COLO668 (cell line): ENCODE results near the gene KRTAP12-2.
"Not testable (repeated sequence)": the region's sequence is repeated elsewhere in the genome, so short reads cannot be mapped to it uniquely, and the experiment has no call there.

Source experiments
- DNase-seq: peaks from one replicate; lab custom pipeline; 2025; ENCODE audit not compliant: unreplicated experiment; lab: John Stamatoyannopoulos, UW

KRTAP12-2 gene

DNA sequence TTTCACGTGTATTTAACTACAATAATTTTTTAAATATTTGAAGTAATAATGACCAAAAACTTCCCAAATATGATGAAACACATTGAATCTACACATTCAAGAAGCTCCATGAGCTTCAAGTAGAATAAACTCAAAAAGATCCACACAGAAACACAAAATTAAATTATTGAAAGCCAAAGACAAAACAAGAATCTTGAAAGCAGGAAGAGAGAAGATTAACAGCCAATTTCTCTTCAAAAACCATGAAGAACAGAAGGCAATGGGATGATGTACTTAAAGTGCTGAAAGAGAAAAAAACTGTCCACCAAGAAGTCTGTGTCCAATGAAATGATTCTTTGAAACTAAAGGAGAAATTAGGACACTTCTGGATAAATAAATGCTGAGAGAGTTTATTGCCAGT, 34.7 kb downstream of the KRTAP12-2 start:
- no peak for DNase-seq

DNA sequence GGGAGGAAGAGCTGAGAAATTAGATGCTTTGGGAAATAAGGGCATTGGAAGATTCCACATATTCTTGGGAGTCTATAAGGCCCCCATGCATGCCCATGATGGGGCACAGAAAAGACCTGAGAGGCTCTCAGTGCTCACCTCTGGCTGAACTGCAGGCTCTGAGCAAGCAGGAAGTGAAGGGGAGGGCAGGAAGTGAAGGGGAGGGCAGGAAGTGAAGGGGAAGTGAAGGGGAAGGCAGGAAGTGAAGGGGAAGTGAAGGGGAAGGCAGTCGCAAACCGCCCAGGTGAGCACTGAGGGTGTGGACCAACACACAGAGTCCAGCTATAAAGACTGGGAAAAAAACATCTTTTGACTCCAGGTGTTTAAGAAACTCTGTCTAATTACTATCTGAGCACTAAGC, 36.3 kb downstream of the KRTAP12-2 start:
- DNase-seq = no peak

DNA sequence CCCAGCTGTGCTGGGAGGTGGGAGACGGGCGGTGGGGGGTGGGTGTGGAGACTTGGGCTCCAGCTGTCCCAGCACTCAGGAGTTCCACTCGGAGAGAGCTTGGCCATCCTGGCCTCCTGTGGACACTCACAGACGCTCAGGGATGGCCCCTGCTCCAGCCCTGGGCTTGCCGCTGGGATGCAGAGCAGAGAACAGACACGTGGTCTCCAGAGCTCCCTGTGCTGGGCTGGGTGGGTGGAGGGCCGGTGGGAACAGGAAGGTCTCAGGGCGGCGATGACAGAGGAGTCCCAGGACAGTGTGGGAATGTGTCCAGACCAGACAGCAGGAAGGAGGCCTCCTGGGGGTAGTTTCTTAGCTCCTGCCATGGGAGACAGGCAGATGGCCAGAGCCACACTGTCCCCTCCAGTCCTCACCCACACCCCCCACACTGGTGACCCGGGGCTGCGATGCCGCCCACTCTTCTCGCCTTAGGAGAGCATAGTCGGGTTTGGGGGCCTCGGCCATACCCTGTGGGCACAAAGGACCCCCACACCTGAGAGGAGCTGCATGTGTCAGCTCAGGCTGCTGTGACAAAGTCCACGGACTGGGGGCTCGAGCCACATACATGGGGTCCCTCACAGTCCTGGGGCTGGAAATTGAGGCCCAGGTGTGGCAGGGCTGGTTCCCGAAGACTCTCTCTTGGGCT, 37.9 kb downstream of the KRTAP12-2 start:
- no peak for DNase-seq

DNA sequence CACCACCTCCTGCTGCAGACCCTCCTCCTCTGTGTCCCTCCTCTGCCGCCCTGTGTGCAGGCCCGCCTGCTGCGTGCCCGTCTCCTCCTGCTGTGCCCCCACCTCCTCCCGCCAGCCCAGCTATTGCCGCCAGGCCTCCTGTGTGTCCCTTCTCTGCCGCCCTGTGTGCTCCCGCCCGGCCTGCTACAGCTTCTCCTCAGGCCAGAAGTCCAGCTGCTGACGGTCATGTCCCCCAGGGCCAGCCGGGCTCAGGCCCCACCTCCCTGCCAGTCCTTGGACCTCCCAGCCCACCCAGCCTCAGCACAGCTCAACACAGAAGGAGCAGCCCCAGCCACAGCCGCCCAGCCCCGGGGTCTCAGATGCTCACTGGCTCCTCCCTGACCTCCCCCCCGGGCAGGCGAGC, 38.9 kb downstream of the KRTAP12-2 start:
- DNase-seq = not testable (repeated sequence)

DNA sequence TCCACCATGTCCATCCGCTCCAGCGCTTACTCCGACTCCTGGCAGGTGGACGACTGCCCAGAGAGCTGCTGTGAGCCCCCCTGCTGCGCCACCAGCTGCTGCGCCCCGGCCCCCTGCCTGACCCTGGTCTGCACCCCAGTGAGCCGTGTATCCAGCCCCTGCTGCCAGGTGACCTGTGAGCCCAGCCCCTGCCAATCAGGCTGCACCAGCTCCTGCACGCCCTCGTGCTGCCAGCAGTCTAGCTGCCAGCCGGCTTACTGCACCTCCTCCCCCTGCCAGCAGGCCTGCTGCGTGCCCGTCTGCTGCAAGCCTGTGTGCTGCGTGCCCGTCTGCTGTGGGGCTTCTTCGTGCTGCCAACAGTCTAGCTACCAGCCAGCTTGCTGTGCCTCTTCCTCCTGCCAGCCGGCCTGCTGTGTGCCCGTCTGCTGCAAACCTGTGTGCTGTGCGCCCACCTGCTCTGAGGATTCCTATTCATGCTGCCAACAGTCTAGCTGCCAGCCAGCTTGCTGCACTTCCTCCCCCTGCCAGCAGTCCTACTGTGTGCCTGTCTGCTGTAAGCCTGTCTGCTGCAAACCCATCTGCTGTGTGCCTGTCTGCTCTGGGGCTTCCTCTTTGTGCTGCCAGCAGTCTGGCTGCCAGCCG, 39.4 kb downstream of the KRTAP12-2 start:
- DNase-seq = not testable (repeated sequence)

DNA sequence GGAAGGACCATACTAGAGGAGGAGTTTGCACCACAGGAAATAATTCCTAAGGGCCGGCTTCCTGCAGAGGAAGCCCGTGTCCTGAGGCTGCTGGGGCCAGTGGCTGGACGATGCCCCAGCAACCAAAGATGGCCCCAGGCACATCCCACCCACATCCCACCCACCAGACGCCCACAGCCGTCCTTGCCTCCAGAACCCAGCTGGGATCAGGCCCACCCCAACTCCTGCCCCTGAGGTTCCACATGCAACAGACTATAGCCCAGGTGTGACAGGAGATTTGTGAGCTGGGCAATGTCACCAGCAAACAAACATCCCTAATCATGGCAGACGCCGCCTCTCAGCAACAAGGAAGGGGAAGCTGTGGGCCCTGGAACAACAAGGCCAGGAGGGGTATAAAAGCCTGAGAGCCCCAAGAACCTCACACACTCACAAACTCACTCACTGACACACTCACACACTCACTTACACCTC, 40.0 kb downstream of the KRTAP12-2 start, which contains the start of gene KRTAP10-9:
TSS of gene KRTAP10-9 (plus strand) at position 421 of the 471 bp plus-strand sequence. CDS start 79 bp downstream, outside the sequence.
- no peak for DNase-seq

DNA sequence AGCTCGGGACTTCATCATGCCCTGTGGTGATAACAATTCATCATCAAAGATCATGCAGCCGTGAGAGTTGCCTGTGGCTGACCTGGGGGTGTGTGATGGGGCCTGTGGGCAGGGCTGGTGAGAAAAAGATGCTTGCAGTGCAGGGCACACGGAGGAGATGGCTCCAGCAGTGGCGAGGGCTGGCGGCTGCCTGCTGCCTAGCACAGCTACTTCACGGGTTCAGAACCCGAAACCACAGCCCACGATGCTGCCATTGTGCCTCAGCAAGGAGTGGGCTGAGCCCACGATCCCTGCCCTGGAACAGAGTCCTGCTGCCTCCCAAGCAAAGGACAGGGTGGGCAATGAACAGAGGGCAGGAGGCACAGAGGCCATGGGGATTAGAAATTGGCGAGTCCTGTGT, 40.5 kb downstream of the KRTAP12-2 start:
- no peak for DNase-seq

DNA sequence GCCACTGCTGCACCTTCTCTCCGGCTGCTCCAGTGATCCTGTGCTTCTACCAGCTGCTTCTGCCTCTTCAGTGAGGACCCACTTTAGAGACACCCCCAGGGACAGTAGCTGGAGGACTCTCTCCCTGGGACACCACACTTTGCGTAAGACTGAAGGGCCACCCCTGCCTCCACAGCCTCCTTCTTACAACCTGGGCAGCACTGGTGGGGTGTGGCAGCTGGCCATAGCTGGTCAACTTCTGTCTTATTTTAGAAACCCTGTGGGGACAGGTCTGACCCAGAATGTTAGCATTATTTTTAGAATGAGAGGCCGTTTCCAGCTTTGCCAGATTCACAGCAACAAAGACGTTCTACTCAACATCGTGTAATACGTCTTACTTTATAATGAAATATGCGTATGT, 41.0 kb downstream of the KRTAP12-2 start:
- DNase-seq = no peak

DNA sequence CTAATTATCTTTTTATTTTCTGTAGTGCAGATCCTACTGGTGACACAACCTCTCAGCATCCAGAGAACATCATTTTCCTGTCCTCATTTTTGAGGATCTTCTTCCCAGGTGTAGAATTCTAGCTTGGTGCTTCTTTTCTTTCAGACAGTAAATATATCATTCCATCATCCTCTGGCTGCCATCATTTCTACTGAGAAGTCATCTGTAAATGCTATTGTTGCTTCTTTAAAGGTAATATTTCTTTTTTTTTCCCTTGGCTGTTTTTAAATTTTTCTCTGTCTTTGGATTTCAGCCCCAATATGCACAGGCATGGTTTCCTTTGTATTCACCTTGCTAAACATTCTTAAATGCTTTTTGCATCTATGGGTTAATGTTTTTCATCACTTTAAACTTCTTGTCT, 43.2 kb downstream of the KRTAP12-2 start:
- no peak for DNase-seq

DNA sequence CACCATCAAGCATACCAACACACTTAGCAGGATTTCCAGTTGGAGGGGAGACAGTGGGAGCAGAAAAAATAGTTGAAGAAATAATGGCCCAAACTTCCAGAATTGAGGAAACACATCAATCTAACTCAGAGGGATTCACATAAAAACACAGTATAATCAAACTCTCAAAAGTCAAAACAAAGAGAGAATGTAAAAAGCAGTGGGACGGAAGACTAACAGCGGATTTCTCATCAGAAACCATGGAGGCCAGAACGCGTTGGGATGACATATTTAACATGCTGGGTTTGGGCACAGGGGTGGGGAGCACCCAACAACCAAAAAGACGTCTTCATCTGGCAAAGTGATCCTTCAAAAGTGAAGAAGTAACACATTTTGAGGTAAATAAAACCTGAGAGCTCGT, 46.8 kb downstream of the KRTAP12-2 start:
- no peak for DNase-seq

DNA sequence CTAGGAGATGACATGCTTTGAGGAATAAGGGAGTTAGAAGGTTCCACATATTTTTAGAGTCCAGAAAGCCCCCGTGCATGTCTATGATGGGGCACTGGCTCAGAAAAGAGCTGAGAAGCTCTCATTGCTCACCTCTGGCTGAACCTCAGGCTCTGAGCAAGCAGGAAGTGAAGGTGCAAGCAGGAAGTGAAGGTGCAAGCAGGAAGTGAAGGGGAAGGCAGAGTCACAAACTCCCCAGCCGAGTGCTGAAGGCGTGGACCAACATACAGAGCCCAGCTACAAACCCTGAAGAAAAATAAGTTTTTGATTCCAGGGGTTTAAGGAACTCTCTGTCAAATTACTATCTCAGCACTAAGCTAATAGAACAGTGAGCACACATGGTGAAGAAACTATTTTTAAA, 47.8 kb downstream of the KRTAP12-2 start:
- no peak for DNase-seq

DNA sequence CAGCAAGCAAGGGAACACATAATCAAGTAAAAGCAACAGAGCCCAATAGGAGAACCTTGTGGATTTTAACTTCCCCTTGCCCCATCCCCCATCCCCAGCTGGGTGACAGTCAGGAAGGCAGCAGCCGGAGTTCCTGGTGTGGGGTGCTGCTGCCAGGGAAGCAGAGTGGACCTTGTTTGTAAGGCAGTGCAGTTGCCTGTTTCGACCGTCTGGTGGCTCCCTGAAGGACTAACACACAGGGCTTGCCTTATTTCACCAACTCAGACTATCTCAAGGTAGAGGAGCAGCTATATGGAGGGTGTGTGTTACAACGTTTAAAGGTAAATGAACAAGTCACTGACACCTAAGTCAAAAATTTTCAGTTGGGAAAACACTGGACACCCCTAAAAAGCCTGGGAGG, 48.2 kb downstream of the KRTAP12-2 start:
- peak; percentile 17 for DNase-seq

DNA sequence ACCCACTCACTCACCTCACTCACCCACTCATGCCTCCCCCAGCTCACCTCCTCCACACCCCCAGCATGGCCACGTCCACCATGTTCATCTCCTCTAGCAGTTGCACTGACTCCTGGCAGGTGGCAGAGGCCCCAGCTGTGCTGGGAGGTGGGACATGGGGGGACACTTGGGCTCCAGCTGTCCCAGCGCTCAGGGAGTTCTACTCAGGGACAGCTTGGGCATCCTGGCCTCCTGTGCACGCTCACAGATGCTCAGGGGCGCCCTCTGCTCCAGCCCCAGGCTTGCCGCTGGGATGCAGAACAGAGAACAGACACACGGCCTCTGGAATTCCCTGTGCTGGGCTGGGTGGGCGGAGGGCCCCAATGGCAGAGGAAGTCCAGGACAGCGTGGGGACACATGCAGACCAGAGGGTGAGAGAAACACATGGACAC, 49.6 kb downstream of the KRTAP12-2 start:
- no peak for DNase-seq

DNA sequence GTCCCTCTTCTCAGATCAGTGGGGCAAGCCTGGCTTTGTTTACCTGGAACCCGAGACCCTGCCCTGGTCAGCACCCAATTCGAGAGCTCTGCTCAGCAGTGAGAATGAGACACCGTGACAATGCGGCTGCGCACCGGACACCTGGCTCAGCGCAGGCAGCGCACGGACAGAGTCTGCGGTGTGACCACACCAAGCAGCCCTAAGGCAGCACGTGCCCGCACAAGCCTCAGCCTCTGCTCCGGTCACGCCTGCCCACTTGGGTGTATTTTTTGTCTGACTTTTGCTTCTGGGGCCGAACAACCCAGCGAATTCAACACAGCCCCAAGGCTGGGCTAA, 50.2 kb downstream of the KRTAP12-2 start:
- no peak for DNase-seq
